Stimulated activated naive CD8-positive, alpha-beta T cell treated with anti-CD3 and anti-CD28 coated beads, Interleukin-15, Interleukin-2, amounts not matched to agents 100 U/mL and 50 U/mL, for 24 hours (primary cell): ENCODE data around the gene LRRC2.
"Not testable (repeated sequence)": the region's sequence is repeated elsewhere in the genome, so short reads cannot be mapped to it uniquely, and the experiment has no call there.

Experiments used
- ATAC-seq: fragments of 150-1000 bp; cut with Tn5 transposase; one replicate; pipeline ENCODE4 v1.10.0; 2021
- DNase-seq: peaks from one replicate; pipeline ENCODE4 v3.0.0; 2021

Gene LRRC2

GRCh38 chr3:46552538-46552937, 13.6 kb downstream of the LRRC2 start:
- ATAC-seq (no peak), DNase-seq (no peak)

DNA sequence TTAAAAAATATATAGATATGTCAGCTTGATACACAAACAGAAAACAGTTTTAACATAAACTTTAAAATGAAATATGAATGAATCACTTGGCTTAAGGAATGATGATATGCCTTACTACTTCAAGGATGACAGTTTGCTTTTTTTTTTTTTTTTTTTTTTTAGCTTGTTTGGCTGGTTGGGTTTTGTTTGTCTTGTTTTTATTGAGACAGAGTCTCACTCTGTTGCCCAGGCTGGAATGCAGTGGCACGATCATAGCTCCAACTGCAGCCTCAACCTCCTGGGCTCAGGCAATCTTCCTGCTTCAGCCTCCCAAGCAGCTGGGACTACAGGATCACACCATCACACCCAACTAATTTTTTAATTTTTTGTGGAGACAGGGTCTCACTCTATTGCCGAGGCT, 14.5 kb downstream of the LRRC2 start:
- ATAC-seq (no peak), DNase-seq (no peak)

DNA sequence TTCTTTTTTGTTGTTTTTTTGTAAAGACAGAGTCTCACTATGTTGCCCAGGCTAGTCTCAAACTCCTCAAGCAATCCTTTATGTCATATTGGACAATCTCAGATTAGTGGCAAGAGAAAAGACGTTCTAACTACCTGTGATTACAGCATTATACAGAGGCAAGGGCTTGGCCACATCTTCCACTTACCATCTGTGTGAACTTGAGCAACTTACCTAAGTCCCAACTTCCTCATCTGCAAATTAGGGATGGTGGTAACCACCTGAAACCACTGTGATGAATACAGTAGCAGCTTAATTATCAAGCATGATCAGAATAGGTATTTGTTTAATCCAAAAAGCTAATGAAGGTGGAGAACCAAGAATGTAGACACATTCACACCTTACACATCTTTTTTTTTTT, 16.1 kb downstream of the LRRC2 start:
- ATAC-seq (no peak), DNase-seq (no peak)

DNA sequence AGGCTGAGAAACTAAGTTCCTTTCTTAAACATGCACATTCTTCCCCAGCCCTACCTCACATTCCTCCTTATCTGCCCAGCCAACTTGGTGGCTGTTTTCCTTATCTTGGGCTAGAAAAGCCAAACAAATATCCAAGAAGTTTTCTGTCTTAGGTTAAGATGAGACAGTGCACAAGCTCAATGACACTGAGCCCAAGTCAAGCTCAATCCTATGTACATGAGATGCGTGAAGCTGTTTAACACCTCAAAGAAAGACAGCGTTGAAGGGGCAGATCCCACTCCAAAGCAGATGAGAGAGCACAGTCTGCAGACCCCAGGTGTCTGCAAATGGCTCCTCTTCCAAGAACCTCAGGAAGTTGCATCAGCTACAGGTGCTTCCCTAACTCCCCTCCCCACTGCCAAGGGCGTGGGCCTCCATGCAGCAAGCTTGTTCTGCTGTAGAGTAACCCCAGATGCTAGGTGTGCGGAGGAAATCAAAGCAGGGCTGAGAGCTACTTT, 16.6 kb downstream of the LRRC2 start:
- DNase-seq (no peak), ATAC-seq (no peak)

DNA sequence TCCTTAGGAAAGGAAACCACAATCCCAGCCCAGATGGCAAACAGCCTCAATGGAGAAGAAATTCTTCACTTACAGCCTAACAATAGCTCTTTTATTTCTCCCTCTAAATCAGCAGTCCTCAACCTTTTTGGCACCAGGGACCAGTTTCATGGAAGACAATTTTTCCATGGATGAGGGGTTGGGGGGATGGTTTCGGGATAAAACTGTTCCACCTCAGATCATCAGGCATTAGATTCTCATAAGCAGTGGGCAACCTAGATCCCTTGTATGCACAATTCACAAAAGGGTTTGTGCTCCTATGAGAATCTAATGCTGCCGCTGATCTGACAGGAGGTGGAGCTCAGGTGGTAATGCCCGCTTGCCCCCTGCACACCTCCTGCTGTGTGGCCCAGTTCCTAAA, 17.5 kb downstream of the LRRC2 start:
- DNase-seq, ATAC-seq: not testable (repeated sequence)

- no peak for DNase-seq
These were observed 19.1 kb downstream of the LRRC2 start for GRCh38 chr3:46546896-46547440.

DNA sequence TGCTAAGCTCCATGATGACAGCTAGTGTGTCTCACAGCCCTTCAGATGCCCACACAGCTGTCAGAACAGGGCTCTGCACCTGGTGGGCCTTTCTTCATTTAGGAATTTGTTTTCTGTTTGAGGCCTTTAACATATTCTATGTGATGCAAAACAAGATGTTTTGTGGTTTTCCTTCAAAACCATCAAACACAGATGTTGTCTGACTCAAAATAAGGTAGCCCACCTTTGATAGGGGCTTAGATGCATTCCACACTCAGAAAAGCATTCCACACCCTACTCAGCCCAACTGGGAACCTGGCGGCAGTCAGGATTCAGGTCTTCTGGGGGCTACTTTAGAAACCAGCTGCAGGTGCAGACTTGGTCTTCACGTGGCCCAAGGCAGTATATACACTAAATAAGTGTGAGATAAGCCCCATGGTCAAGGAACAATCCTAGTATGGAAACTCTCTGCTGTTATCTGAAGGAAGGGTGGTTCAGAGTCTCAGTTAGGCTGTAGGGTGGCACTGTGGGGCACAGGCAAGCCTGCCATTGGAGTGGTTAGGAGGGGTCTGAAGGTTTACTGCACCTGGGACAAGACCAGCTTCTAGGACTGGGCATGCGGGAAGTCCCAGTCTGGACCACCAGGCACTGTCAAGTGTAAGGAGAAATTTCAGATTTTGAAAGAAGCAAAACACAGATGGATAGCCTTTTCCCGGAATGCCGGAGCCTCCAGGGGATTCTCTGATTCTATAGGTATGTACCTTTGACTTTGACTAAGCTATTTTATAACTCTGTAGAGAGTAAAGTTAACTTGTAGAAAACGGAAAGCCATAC, 20.1 kb downstream of the LRRC2 start:
- no peak for DNase-seq

More at GRCh38 chr3:46546896-46547440, 19.1 kb downstream of the LRRC2 start:
- no peak for ATAC-seq

DNA sequence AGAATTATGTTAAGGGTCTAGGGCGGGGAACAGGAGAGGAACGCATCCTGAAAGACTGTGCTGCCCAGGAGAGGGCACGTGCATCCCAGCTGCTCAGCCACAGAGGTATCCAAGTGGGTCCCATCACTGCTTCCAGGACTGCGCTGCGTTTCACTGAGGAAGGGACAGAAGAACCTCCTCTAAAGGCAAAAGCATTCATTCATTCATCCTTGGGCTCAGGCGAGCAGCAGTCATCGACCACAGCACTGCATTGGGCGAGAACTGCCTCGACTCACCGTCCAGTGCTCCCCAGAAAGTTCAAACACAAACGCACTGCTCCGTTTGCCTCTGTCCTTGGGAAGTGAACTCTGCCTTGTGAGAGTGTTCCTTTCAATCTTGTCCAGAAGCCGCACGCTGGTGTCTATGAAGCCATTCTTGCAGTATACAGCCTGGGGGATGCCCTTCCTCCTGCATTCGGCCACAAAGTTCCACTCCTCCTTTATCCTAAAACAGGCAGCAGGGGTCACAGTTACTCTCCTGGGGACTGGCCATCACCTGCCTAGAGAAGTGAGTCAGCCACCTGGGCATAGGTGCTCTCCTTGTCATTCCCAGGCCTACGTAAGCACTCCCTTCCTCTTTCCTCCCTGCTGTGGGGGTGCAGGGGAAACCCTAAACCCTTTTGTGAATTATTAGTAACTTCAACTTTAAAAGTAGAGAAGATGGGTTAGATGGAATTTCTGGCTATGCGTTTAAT, 21.2 kb downstream of the LRRC2 start:
- DNase-seq (no peak), ATAC-seq (no peak)

More for the DNA sequence above, 20.1 kb downstream of the LRRC2 start:
- no peak for ATAC-seq

DNA sequence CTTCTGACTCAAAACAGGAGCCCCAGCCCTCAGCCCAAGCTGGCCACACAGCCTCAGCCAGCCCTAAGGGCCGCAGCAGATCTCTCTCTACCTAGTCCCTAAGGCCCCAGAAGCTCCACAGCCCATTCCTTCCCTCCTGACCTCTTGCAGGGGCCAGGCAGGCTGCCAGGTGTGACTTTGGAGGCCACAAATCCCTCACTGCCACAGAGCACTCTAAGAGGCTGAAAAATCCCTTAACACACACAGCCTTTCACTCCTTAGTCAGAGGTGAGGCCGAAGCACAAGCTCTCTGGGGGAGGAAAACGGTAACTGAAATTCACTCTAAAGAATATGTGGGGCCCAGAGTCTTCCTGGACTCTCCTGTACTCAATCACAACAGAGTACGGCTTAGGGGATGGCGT, 23.3 kb downstream of the LRRC2 start:
- DNase-seq (no peak), ATAC-seq (no peak)

DNA sequence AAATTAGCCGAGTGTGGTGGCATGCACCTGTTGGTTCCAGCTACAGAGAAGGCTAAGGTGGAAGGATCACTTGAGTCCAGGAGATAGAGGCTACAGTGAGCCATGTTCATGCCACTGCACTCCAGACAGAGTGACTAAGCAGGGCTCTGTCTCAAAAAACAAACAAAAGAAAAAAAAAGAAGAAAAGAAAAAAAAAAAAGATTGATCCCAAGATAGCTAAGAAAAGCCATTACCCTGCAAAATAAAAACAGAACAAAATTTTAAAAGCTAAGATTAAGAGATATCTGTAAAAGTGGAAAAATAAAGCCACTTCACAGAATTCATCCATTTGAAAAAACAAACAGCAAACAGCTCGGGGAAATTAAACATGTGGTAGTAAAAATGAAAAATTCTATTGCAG, 23.8 kb downstream of the LRRC2 start:
- no peak for DNase-seq
- ATAC-seq = no peak

DNA sequence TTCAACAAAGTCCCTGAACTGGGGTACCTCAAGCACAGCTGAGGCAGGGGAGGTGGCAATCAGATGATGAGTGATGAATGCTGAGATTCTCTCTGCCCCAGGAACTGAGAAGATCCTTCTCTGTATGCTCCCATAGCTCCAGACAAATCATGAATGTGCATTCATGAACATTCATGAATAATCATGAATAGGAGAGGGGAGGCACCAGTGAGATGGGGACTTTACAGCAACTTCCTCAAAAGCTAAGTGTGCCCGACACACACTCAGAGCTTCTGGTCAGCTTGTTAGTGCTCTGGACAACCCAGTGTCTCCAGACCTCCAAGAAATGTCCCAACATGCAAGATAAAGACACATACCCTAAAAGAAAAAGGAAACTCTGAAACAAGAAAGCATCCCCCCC, 24.3 kb downstream of the LRRC2 start:
- no peak for ATAC-seq
- DNase-seq = no peak

DNA sequence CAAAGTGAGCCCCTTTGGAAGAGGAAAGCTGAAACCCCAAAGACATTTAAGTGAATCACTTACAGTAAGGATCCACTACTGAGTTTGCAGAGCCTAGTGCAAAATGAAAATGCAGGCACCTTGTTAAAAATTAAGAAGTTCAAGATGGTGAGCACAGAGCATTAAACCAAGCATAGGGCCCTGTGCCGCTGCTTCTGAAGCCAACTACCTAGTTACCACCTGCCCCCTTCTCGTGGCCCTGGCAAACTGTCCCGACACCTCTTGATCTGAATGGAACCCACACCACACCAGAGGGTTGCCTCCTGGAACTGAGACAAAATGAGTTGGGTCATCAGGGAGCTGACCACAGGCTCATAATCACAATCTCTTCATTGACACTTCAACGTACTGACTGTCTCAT, 25.6 kb downstream of the LRRC2 start:
- ATAC-seq (no peak), DNase-seq (no peak)

DNA sequence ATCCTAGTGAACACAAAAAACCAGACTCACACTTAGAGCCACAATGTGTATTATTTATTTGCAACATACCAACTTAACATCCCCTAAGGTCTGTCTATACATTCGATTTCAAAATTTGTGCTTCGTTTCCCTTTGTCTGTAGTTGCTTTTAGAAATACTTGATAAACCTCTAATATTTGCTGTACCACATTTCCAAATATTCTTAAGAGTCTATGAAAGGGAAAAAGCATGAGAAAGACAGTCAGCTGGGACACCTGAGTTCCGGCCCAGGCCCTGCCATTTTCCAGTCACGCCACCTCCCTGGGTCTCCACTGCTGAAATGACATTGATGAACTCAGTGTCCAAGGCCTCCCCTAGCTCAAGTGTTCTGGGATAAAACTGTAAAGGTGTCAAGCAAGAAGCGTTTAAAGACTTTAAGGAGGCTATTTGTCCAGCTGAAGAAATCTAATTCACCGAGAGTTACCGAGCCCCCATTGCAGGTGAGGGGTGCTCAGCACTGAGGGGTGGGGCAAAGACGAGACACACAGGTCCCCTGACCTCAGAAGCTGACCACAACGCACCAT, 26.6 kb downstream of the LRRC2 start:
- ATAC-seq (no peak), DNase-seq (no peak)

- peak; percentile 73 for DNase-seq
- ATAC-seq = peak; percentile 87
These were observed 27.2 kb downstream of the LRRC2 start for GRCh38 chr3:46538803-46539442.

GRCh38 chr3:46538425-46538802, 27.7 kb downstream of the LRRC2 start:
- not testable (repeated sequence) for ATAC-seq

DNA sequence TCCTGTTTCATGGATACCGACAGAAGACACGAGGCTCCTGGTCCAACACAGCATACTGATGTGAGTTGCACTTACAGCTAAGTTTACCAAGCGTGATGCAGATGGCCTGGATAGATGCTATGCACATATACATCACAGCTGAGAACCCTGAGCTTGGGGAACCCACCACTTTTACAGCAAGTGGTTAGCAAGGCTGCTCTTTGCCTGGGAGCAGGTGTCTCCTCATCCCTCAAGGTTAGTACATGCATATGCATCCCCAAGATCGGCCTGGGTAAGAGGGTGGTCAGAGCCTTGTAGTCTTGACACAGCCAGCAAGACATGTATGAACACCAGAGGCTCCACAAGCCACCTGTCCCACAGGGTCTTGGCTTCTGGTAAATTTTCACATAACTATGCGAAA, 28.3 kb downstream of the LRRC2 start:
- DNase-seq = no peak
- no peak for ATAC-seq

More at GRCh38 chr3:46538425-46538802, 27.7 kb downstream of the LRRC2 start:
- not testable (repeated sequence) for DNase-seq

DNA sequence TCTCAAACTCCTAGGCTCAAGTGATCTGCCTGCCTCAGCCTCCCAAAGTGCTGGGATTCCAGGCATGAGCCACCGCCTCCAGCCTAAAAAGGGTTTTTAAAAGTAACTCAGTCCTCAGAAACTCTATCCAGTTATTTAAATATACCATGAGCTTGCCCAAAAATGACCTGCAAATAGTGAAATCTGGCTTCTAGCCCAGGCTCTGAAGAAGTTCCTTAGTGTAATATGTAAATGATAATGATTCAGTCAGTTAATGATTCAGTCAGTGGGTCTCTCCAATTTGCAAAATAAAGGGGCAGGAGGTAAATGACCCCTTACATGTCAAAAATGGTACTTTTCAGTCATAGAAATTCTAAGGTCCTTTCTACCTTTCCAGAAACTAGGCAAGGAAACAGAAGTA, 28.8 kb downstream of the LRRC2 start:
- ATAC-seq (no peak), DNase-seq (no peak)

GRCh38 chr3:46536758-46537157, 29.3 kb downstream of the LRRC2 start:
- ATAC-seq (peak; percentile 48), DNase-seq (no peak)

- DNase-seq = no peak
- no peak for ATAC-seq
These were observed 30.4 kb downstream of the LRRC2 start for GRCh38 chr3:46535746-46536145.

DNA sequence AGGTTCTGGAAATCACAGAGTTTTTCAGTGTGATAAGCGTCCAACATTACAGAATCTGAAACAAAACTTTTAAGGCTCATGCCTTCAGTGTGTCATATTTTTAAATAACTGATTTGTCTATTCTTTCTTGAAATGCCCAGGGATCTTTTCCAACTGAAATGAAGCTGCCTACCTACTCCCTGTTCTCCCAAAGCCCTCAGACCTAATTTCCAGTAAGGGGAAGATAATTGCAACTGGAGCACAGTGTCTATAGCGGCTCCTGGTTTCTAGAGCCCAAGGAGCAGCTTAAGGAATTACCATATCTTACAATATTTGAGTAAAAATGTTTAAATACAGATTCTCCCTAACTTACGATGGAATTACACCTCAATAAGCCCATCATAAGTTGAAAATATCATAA, 33.0 kb downstream of the LRRC2 start:
- ATAC-seq (no peak), DNase-seq (no peak)

DNA sequence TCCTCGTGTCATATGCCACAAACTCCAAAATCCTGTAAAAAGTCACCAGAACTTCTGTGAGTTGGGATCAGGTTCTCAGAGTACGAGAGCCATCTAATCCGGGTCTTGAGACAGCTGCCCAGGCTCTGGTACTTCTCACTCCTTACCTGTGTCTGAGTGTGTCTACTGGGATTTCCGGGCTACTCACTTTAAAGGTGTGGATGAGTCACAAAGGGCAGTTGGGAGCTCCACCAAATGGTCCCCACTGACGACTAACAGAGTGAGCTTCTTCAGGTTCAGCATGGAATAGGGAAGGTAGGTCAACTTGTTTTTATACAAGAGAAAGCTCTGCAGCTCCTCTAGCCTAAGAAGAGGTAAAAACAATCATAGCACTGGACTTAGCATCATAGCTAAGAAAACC, 38.9 kb downstream of the LRRC2 start:
- ATAC-seq = no peak
- no peak for DNase-seq

DNA sequence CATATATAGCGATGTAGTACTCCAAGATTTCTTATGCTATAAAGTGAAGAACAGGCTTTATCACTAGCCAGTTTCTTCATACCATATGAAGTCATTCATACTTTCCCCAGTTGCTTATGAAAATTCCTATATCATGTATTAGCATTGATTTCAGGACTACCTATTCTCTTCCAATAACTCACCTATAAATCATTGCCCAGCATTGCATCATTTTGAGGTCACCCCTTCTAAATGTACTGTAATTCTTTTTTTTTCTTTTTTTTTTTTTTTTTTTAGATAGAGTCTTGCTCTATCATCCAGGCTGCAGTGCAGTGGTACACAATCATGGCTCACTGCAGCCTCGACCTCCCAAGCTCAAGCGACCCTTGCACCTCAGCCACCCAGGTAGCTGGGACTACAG, 41.3 kb downstream of the LRRC2 start:
- no peak for ATAC-seq

More for the DNA sequence above, 41.3 kb downstream of the LRRC2 start:
- DNase-seq = no peak
